Stimulated activated CD4-positive, alpha-beta T cell treated with anti-CD3 and anti-CD28 coated beads, TNF-alpha, amount 100 ng/mL, for 48 hours (primary cell): ENCODE results near the gene HIF3A.
"Not testable (repeated sequence)": the region's sequence is repeated elsewhere in the genome, so short reads cannot be mapped to it uniquely, and the experiment has no call there.

Experiments
- DNase-seq, 3 donors: peaks; one replicate each; pipeline ENCODE4 v3.0.0-alpha.2; 2020; ENCODE audit warnings: low read depth in 3 of 3

The HIF3A gene

DNA sequence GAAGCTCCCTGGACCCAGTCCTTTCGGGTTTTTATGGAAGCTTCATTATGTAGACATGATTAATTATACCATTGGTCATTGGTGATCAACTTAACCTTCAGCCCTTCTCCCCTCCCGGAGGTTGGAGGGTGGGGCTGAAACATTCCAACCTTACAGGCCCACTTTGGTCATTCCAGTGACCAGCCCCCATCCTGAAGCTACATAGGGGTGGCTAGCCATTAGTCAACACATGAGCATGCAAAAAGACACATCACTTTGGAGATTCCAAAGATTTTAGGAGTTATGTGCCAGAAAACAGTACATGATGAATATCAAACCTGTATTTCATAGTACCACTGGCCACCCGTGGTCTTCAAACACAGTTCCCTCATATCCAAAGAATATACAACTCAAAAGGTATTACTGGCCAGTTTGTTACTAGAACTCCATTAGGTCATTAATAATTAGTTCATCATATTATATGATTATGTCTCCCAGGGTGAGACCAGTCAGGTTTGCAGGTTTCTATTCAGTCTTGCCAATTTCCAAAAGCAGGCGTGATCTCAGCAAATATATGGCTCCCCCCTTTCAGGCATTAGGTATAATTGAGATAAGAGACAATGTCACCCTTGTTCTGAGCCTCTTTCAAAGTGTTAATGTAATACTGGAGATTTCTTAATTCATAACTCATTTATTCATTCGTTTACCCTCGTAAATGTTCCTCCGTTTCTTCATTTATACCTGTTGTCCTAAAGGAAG lies 61.2 kb downstream of the HIF3A start:
- no peak for DNase-seq

DNA sequence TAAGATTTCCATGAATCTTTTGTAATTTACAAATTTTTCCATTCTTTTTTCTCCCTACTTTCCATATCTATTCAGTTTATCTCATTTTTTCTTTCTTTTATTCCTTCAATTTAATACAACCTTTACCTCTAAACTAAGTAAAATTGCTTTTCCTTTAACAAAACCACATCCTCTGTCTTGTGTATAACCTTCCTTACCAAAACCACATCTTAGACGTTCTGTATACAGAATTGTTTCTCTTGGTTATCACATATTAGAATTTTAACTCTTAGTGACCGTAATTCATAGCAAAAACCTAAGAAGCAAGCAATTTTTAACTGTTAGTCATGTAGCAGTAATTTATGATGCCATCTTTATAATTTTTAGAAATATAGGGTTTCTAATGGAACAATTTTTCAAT lies 65.1 kb downstream of the HIF3A start:
- no peak for DNase-seq

DNA sequence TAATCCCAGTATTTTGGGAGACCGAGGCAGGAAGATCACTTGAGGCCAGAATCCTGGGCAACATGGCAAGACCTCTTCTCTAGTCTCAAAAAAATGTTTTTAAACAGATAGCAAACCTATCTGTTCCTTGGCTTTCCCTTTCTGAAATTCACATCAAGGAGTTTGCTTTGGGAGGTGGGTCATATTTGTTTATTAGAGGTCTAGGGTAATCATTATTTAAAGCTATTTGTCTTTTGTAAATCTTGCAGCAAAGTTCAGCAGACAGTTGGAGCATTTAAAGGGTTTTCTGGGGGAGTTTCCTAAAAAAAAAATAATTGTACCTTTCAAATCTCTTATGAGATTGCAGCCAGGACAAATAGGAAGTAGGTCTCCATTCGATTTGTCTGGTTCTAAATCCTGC lies 67.5 kb downstream of the HIF3A start:
- no peak for DNase-seq

DNA sequence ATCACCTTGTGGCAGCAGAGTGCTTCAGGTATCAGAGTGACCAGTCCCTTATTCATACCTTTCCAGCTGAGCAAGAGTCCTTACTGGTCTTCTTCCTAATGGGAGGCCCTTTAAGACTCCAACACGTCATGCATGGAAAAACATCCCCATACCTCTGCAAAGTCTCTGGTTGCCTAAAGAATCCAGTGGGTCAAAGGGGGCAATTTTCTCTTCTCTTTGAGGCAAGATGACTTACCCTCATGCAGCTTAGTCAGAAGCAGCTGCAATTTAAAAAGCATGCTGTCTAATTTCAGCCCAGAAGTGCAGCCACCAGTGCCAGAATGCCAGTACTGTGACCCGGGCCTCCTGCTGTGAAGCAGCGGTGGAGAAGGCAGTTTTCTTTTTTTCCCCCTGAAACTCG lies 68.7 kb downstream of the HIF3A start:
- no peak for DNase-seq

DNA sequence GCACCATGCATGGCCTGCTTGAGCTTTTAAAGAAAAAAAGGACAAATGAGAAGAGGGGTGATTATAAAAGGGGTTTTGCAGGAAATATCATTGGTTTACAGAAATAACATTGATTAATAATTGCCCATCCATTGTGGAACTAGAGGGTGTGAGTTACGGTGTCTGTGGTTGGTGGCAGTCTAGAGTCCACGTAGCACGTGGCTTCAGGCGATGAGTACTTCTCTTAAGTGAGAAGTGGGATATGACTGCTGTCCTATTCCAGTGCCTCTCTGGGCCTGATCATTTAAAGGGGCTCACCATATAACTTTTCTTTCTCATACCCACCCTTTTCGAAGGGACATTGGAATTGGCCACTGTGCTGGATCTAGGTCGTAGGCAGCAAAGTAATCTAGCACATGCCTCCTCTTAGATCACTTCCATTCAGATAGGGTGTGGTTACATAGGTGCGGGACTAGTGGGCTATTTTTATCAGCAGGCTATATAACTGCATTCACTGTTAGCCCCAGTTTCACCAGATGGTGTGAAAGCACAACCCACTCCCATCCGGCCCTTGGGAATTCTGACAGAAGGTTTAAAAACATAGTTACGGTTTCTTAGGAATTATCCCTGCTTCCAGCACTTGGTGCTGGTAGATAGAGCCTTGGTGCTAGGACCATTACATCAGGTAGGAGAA lies 69.9 kb downstream of the HIF3A start:
- DNase-seq: no peak

DNA sequence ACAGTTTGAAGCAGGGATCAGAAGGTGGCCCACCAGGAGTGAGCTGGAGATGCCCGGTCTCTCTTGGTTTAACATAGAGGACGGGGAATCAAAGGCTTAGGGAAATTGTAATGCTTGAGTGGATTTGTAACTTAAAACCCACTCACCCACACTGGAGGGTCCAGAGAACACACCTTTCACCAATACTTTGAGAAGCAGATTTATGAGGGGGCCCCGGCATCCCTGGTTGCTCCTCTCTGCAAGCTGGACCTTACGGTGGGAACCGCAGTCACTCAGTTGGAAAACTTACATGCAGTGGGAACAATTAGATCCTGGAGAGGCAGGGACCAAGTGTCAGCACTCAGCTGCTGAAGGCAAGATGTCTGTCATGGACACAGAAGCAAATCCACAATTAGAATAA lies 70.6 kb downstream of the HIF3A start:
- no peak for DNase-seq

DNA sequence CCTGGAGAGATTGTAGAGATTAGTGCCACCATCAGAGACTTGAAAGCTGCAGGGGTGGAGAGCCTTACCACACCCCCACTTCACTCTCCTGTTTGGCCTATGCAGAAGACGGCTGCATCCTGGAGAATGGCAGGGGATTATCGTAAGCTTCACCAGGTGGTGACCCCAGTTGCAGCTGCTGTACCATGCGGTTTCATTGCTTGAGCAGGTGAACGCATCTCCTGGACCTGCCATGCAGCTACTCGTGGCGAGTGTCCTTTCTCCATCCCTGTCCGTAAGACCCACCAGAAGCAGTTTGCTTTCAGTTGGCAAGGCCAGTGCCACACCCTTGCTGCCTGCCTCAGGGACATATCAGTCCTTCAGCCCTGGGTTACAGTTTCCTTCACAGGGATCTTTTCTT lies 71.3 kb downstream of the HIF3A start:
- no peak for DNase-seq

DNA sequence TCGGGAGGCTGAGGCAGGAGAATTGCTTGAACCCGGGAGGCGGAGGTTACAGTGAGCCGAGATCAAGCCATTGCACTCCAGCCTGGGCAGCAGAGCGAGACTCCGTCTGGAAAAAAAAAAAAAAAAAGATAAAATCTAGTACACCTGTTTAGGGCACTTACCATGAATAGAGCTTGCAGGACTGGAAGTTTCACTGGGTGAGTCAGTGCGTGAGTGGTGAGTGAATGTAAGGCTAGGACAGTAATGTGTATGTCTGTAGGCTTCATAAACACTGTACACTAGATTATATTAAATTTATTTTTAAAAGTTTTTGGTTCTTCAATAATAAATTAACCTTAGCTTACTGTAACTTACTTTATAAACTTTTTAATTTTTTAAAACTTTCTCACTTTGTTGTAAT lies 73.0 kb downstream of the HIF3A start:
- no peak for DNase-seq

DNA sequence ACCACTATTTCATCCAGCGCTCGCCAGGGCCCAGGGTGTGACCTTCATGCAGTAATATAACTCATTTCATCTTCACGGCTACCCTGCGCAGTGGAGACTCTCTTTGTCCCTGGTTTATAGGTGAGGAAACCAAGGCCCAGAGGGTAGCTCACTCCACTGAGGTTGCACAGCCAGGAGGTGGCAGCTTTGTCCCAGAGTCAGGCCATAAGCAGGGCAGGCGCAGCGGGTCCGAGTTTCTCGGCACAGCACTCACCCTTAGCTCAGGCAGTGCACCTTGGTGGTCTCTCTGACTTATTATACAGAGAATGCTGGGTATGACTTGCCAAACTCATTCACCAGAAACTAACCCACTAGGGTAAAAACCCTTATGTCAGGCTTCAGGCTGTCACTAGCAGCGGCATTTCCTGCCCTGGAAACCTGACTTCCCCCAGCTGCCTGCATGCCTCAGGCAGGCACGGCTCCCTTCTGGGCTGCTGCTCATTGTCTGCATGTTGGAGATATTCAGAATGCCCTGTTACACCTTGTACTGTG lies 74.6 kb downstream of the HIF3A start:
- no peak for DNase-seq

DNA sequence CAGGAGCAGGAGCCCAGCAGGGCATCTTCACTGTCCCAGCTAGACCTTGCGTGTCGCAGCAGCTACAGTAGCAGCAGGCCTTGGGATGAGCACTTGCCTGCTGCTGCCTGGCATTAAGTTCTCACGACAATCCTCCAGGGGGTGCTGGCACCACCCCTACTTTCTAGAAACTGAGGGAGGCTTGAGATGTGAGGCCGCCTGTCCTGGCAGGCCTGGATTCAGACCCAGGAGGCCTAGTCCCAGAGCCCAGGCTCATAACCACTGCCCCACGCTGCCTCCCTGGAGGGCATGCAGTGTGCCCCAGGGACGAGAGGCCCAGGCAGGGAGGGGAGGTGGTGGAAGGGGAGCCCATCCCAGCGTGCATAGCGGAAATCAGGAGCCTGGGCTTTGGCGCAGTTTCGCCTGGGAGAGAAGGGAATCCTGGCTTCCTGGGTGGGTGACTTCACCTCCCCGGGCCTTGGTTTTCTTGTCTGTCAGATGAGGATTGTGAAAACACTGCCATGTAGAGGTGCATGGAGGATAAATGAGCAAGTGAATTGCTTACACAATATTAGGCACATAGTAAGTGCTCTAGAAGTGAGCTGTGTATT lies 76.2 kb downstream of the HIF3A start:
- DNase-seq: no peak

DNA sequence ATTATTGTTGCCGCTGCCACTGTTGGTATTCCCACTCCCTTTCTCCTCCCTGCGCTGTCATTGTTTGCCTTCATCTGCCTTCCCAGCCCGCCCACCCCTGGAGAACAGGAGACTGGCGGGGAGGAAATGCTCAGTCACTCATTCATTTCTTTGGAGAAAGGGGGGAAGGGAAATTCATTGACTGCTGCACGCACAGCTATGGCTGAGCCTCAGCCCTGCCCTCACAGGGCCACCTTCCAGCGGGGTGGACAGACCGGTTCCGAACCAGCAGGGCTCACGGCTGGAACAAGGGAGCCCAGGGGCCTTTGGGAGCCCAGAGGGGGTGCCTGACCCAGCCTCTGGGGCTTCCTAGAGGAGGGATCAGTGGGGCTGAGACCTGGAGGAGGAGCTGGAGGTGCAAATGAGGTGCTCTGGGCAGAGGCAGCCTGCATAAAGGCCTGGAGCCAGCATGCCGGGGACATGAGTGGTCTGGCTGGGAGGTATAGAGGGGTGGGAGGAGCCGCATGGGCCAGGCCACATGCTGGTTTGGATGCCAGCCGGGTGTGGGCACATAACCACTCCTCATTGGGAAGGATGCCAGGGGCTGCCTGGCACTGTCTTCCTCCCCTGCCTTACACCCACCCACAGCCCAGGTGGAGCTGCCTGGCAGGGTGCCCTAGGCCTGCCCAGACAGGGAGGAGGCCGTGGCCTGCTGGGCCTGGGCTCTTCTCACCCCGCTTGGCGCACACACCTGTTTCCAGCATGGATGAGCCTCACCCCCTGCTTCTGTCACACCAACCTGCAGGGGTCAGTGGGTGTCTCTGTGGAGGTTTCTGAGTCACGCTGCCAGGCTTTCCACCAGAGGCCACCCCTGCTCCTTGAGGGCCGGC lies 76.9 kb downstream of the HIF3A start:
- no peak for DNase-seq

DNA sequence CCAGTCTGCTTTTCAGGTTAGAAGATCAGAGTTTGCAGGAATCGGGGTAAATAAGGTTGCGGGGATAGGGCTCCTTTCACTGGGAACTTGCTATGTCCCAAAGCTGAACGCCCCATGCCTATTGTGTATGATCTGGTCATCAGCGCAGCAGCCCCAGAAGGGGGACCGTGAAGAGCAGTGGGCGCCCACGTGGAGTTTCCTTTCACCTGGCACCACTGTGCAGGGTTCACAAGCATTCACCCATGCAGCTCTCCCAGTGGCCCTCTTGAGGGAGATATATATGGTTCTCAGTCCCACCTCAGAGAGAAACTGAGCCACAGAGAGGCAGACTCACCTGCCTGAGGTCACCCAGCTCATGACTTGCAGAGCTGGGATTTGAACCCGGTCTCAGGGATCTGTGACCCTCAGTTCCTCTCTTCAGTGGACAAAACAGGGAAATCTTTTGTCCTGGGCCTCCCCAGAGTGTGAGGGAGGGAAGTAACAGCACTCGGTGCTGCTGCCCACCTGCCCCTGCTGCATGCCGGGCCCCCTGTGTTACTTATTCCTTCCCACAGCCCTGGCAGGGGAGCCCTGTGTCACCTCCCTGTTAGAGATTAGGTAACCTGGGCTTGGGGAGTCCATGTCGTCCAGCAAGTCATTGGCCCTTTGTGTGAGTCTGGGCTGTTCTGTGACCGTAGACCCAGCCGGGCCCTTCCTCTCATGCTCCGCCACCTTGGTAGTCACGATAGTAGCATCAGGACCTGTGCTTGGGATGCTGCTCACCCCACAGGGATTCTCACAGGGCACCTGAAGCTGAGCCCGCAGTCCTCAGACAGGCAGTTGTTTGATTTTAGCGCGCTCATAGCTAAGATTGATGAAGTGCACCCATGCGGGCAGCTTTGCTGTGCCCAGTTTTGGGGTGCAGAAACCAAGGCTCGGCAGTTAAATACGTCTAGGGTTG lies 78.0 kb downstream of the HIF3A start:
- DNase-seq: no peak

DNA sequence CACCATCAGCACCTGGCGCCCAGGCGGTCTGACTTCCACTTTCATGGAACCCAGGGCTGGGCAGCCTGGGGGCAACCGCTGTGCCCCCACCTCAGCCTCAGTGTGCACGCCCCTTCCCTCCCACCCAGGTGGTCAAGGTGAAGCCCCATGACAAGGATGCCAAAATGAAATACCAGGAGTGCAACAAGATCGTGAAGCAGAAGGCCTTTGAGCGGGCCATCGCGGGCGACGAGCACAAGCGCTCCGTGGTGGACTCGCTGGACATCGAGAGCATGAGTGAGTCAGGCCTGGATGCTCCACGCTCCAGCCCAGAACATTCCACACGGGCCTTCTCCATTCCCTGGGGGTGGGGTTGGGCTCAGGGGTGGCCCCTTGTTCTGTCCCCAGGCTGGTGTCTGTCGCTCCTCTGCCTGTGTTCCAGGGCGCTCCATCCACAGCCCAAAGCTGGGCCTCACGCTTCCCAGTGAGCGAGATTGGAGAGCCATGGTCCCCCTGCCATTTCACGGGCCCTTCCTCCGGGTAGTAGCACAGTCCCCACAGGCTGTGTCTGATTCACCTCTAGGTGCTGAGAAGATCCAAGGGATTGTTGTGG lies 78.7 kb downstream of the HIF3A start:
- DNase-seq: not testable (repeated sequence)

DNA sequence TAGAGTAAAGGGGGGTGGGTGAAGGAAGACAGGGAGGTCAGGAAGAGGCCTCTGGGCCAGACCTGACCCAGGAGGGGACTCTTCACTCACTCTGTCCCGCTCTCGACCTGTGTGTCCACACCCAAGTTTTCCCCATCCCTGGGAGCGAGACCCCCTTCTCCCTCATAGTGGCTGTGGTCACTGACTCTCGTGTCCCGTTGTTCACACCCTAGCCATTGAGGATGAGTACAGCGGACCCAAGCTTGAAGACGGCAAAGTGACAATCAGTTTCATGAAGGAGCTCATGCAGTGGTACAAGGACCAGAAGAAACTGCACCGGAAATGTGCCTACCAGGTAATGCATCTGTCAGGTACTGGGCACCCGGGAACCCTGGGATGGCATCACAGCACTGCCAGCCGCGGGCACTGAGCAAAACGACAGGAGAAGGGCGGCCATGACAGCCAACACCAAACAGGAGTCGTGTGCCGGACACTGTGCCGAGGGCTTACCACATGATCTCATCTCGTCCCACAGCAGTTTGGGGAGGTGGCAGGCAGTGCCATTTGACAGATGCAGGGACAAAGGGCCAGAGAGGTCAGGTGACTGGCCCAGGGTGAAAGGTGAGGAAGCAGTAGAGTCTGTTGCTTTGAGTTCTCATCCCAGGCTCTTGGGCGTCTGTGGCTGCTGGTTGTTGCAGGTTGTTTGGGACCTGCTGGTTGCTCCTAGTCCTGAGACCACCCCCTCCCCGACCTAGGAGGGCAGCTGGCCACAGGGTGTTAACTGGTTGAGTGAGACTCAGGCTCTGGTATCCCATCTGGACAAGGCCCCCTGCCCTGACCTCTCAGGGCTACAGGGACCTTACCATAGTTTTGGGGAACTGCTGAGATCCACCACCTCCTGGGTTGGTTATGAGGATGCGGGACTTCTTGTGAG lies 79.7 kb downstream of the HIF3A start:
- no peak for DNase-seq

DNA sequence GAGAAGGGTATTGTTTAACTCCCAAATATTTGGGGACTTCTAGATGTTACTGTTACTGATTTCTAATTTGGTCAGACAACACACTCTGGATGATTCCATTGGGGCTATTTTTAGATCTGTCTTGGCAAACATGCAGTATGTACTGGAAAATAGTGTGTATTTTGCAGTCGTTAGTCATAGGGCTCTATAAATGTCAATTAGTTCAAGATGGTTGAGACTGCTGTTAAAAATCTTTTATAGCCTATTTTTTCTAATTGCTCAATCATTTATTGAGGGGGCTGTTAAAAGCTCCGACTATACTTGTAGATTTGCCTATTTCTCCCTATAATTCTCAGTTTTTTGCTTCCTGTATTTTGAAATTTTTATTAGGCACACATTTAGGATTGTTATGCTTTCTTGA lies 81.4 kb downstream of the HIF3A start:
- DNase-seq: no peak

DNA sequence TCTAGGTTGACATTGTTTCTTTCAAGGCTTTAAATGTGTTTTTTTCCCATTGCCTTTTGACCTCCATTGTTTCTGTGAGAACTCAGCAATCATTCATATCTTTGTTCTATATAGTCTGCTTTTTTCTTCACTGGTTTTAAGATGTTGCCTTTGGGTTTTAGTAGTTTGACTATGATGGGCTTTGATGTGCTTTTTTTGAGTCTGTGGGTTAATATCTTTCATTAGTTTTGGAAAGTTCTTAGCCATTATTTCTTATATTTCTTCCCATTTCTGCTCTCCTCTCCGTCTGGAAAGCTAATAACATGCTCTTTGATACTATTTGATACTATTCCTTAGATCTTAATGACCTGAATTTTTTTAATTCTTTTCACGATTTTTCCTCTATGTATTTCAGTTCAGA lies 83.8 kb downstream of the HIF3A start:
- no peak for DNase-seq

DNA sequence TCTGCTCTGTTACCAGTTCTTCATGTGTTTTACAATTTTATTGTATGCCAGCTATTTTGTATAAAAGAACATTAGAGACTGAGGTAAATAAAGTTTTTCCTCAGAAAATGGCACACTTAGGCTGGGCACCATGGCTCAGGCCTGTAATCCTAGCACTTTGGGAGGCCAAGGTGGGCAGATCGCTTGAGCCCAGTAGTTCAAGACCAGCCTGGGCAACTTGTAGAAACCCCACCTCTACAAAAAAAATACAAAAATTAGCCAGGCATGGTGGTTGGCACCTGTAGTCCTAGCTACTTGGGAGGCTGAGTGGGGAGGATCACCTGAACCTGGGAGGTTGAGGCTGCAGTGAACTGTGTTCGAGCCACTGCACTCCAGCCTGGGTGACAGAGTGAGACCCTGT lies 84.5 kb downstream of the HIF3A start:
- no peak for DNase-seq

DNA sequence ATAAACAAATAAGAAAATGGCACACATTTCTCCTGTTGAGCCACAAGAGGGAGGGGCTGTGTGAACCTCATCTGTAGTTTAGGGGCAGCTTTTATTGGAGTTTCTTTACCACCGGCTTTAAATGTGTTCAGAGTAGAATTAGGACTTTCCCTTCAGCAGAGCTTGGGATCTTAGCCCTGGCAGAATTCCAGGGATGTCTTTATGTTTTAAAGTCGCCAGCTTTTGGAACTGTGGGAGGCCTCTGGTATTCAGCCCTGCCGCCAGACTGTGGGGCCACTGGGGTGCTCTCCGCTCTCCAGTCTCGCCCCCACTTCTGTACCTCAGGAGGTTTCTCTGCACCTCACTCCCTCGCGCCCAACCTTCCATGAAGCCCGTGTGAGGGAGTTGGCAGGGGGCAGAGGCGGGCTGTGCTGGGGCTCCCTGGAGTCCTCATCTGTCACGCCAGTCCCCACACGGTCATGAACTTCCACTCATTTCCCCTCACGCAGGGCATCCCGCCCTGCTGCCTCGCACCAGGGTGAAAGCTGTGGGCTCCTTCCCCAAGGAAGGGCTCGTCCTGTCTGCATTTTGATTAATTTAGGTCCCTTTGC lies 85.0 kb downstream of the HIF3A start:
- no peak for DNase-seq

DNA sequence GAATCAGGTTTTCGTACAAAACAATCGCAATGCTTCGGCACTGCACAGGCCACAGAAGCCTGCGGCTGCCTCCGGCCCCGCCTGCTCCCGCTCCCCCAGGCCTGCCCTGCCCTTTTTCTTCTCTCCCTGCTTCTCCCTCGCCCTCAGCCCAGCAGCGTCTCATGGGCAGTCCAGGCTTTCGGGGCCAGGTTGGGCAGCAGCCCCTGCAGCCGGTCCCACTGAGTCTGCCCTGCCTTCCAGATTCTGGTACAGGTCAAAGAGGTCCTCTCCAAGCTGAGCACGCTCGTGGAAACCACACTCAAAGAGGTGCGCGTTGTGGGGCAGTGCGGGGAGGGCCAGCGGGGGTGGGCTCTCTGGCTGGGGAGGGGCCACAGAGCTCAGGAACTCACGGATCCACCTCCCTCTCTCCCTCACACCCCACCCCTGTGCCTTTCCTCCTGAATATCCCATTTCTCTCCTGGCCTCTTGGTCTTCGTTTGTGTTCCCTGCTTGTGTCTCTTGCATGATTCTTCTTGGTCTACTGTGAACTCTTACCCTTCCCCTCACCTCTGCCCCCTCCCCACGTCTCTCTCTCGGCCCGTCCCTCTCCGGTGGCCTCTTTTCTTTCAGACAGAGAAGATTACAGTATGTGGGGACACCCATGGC lies 86.5 kb downstream of the HIF3A start:
- DNase-seq: no peak
